Measurements from ENCODE around the gene INPP5F.

Gene INPP5F

DNA sequence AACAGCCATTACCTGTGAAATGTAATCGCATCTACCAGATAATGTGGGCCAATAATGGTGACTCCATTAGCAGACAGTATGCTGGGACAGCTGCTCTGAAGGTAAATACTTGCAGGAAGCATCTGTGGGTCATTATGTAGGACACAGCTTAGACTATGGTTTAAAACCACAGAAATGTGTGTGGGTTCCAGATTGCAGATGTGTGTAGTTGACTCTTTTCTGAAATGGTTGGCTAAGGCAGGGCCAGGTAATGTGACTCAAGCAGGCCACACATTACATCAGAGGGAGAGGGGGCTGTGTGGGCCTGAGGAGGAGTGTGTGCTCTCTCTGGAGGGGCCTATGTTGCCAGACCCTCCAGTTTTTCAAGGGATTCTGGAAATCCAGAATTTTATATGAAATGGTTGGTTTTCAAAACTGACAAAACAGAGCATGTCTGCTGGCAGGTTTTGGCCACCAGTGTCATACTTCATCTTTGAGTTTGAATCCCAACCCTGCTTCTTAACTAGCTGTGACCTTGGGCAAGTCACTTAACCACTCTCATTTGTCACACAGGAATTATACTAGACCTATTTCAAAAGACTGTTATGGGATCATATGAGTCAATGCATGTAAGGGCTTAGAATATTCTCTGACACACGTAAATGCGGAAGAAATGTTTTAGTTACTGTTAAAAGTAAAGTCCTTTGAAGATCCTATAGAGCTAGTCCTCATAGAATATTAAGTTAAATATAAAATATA, 82.3 kb downstream of the INPP5F start:
- no peak for TF ChIP-seq BHLHE40 (IDR thresholded peaks at IDR 0.05; ENCODE audit: borderline replicate concordance)
- TF ChIP-seq LEF1 (IDR thresholded peaks at IDR 0.05; ENCODE audit: borderline replicate concordance) = no peak
- TF ChIP-seq ELF4 (IDR thresholded peaks at IDR 0.05) = no peak
- TF ChIP-seq CTBP1 (IDR thresholded peaks at IDR 0.05; ENCODE audit: borderline replicate concordance) = no peak
- no peak for TF ChIP-seq FOXM1 (IDR thresholded peaks at IDR 0.05; ENCODE audit: borderline replicate concordance)
- TF ChIP-seq SUZ12 (IDR thresholded peaks at IDR 0.05) = no peak
- TF ChIP-seq TARDBP (IDR thresholded peaks at IDR 0.05) = no peak
- no peak for TF ChIP-seq NFRKB (IDR thresholded peaks at IDR 0.05)
- no peak for TF ChIP-seq FOXA1 (IDR thresholded peaks at IDR 0.05)
- TF ChIP-seq SP1 (IDR thresholded peaks at IDR 0.05) = no peak
- TF ChIP-seq ARNT (IDR thresholded peaks at IDR 0.05) = no peak
- no peak for TF ChIP-seq HDGF (IDR thresholded peaks at IDR 0.05; ENCODE audit: borderline replicate concordance)
- TF ChIP-seq FOXK2 (IDR thresholded peaks at IDR 0.05) = no peak
- TF ChIP-seq, protein P1, sequence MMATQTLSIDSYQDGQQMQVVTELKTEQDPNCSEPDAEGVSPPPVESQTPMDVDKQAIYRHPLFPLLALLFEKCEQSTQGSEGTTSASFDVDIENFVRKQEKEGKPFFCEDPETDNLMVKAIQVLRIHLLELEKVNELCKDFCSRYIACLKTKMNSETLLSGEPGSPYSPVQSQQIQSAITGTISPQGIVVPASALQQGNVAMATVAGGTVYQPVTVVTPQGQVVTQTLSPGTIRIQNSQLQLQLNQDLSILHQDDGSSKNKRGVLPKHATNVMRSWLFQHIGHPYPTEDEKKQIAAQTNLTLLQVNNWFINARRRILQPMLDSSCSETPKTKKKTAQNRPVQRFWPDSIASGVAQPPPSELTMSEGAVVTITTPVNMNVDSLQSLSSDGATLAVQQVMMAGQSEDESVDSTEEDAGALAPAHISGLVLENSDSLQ (IDR thresholded peaks at IDR 0.05) = no peak
- no peak for TF ChIP-seq ZNF384 (IDR thresholded peaks at IDR 0.05)
- no peak for TF ChIP-seq L3MBTL2 (conservative IDR thresholded peaks at IDR 0.05)
- no peak for DNase-seq (ENCODE audit: extremely low spot score)
- ChIA-PET POLR2A (no interaction called here), CTCF (interaction anchor here (1.5 kb wide), 1 partner anchor 57 kb away, joined by 3 read pairs; no protein-coding TSS in a partner anchor)

DNA sequence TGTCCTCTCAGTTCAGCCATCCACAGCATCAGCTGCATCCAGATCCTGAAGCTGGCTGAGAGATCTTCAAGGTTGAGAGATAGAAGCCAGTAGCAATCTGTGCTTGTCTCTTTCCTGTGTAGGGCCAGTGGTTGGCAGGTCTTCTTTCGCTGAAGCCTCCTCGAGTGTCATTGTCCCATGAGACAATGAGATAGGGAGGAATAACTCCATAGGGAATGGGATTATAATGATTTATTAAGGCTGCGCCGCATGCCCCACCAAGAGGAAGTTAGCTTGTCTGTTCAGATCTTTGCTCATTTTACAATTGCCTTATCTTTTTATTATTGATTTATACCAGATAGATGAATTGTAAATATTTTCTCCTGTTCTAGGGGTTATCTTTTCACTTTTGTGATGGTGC, 85.3 kb downstream of the INPP5F start:
- POLR2A ChIA-PET = no interaction called here
- TF ChIP-seq HDGF (IDR thresholded peaks at IDR 0.05; ENCODE audit: borderline replicate concordance) (no peak), L3MBTL2 (conservative IDR thresholded peaks at IDR 0.05) (no peak), NFRKB (IDR thresholded peaks at IDR 0.05) (no peak), FOXA1 (IDR thresholded peaks at IDR 0.05) (no peak), SUZ12 (IDR thresholded peaks at IDR 0.05) (no peak), SP1 (IDR thresholded peaks at IDR 0.05) (no peak), FOXM1 (IDR thresholded peaks at IDR 0.05; ENCODE audit: borderline replicate concordance) (no peak), ZNF384 (IDR thresholded peaks at IDR 0.05) (no peak), BHLHE40 (IDR thresholded peaks at IDR 0.05; ENCODE audit: borderline replicate concordance) (no peak), TARDBP (IDR thresholded peaks at IDR 0.05) (no peak), FOXK2 (IDR thresholded peaks at IDR 0.05) (no peak), ARNT (IDR thresholded peaks at IDR 0.05) (no peak), CTBP1 (IDR thresholded peaks at IDR 0.05; ENCODE audit: borderline replicate concordance) (no peak), ELF4 (IDR thresholded peaks at IDR 0.05) (no peak), LEF1 (IDR thresholded peaks at IDR 0.05; ENCODE audit: borderline replicate concordance) (no peak)
- TF ChIP-seq, protein P1 (IDR thresholded peaks at IDR 0.05) = no peak
- DNase-seq (ENCODE audit: extremely low spot score) = no peak
- CTCF ChIA-PET = no interaction called here

DNA sequence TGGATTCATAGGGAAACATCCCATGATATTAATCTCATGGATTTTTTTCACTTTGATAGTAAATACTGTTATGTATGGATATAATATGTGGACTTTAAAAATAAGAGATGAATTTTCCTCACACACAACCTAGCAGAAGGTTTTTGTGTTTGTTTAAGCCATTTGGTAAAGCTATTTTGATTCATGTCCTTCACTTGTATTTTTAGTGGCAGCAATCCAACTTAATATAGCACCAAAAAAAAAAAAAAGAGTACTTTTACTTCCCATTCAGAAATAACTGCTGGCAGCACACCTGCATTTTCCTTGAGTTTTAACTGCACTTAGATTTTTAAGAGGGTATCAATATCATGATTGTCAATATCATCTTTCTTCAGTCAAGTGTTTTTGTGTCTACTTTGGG, 86.8 kb downstream of the INPP5F start:
- TF ChIP-seq TARDBP (IDR thresholded peaks at IDR 0.05) = no peak
- no peak for TF ChIP-seq L3MBTL2 (conservative IDR thresholded peaks at IDR 0.05)
- no peak for TF ChIP-seq HDGF (IDR thresholded peaks at IDR 0.05; ENCODE audit: borderline replicate concordance)
- no peak for TF ChIP-seq NFRKB (IDR thresholded peaks at IDR 0.05)
- no peak for TF ChIP-seq SUZ12 (IDR thresholded peaks at IDR 0.05)
- CTCF ChIA-PET = no interaction called here
- no peak for DNase-seq (ENCODE audit: extremely low spot score)
- POLR2A ChIA-PET = no interaction called here

DNA sequence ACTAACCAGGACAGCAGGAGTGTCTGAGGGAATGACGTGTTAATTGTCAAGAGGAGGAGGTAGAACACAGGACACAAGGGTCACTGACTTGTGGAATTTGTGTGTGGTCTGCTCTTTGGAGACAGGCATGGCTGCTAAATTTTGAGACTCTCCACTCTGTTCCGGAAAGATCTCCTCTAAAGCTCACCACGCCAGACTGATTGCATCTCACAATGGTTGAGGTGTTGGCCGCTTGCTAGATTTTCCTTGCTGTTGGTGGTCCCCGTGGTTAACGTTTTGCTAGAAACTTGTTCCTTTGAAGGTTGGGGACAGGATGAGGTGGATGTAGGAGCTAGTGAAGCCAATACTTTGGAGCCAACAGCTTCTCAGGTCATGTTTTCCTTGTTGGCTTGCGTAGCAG, 89.8 kb downstream of the INPP5F start:
- ChIA-PET CTCF (no interaction called here), POLR2A (no interaction called here)
- TF ChIP-seq FOXA1 (IDR thresholded peaks at IDR 0.05) (no peak), SUZ12 (IDR thresholded peaks at IDR 0.05) (no peak), FOXM1 (IDR thresholded peaks at IDR 0.05; ENCODE audit: borderline replicate concordance) (no peak), HDGF (IDR thresholded peaks at IDR 0.05; ENCODE audit: borderline replicate concordance) (no peak), ZNF384 (IDR thresholded peaks at IDR 0.05) (no peak), SP1 (IDR thresholded peaks at IDR 0.05) (no peak), ELF4 (IDR thresholded peaks at IDR 0.05) (no peak), FOXK2 (IDR thresholded peaks at IDR 0.05) (no peak), LEF1 (IDR thresholded peaks at IDR 0.05; ENCODE audit: borderline replicate concordance) (no peak), TARDBP (IDR thresholded peaks at IDR 0.05) (no peak), L3MBTL2 (conservative IDR thresholded peaks at IDR 0.05) (no peak), NFRKB (IDR thresholded peaks at IDR 0.05) (no peak), ARNT (IDR thresholded peaks at IDR 0.05) (no peak), BHLHE40 (IDR thresholded peaks at IDR 0.05; ENCODE audit: borderline replicate concordance) (no peak), CTBP1 (IDR thresholded peaks at IDR 0.05; ENCODE audit: borderline replicate concordance) (no peak)
- TF ChIP-seq, protein P1 (IDR thresholded peaks at IDR 0.05) = no peak
- DNase-seq (ENCODE audit: extremely low spot score) = no peak

DNA sequence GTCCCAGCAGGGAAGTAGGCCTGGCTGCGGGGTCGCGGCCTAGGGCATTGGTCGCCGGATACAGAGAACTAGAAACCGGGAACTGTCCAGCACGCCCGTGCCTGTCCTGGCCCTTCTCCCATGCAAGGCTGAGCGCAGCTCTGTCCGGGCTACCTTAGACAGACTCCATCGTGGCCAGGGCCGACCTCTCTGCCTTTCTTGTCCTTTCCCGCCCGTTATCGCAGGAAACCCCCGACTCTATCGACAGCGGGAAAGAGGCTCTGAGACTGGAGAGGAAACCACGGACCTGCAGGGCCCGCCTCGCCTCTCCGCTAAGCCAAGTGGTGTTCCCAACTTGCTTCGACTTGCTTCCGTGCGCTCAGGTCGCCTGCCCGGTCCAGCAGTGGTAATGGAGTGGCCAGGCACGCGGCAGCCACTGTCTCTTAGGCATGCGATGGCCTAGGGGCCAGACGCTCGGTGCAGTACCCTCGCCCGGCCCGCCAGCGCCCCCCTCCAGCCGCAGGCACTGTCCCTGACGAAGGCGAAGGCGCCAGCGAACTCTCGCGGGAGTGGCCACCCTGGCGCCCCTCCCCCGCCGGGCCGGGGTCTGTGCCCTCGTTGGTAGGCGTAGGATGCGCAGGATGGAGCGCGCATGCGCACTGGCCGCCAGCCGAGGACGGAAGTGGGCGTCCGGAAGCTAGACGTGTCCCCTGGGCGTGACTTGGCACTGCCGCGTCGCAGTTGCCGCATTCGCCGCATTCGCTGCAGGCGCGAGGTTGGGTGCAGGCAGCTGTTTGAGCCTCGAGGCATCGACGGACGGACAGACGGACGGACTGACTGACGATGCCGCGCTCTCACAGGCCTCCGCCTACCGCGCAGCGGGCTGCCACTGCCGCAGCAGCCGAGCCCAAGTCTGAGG, 92.4 kb downstream of the INPP5F start:
- POLR2A ChIA-PET = no interaction called here
- no peak for DNase-seq (ENCODE audit: extremely low spot score)
- TF ChIP-seq ELF4 (IDR thresholded peaks at IDR 0.05) (no peak), SUZ12 (IDR thresholded peaks at IDR 0.05) (no peak), L3MBTL2 (conservative IDR thresholded peaks at IDR 0.05) (no peak), ARNT (IDR thresholded peaks at IDR 0.05) (no peak), NFRKB (IDR thresholded peaks at IDR 0.05) (no peak), ZNF384 (IDR thresholded peaks at IDR 0.05) (no peak), HDGF (IDR thresholded peaks at IDR 0.05; ENCODE audit: borderline replicate concordance) (no peak), FOXM1 (IDR thresholded peaks at IDR 0.05; ENCODE audit: borderline replicate concordance) (no peak), TARDBP (IDR thresholded peaks at IDR 0.05) (no peak), SP1 (IDR thresholded peaks at IDR 0.05) (no peak), CTBP1 (IDR thresholded peaks at IDR 0.05; ENCODE audit: borderline replicate concordance) (no peak), LEF1 (IDR thresholded peaks at IDR 0.05; ENCODE audit: borderline replicate concordance) (no peak), FOXK2 (IDR thresholded peaks at IDR 0.05) (no peak), FOXA1 (IDR thresholded peaks at IDR 0.05) (no peak), BHLHE40 (IDR thresholded peaks at IDR 0.05; ENCODE audit: borderline replicate concordance) (no peak)
- TF ChIP-seq, protein P1 (IDR thresholded peaks at IDR 0.05) = no peak
- CTCF ChIA-PET = no interaction called here

Measured in HEK293T (cell line).